Upper lobe of left lung (tissue), 4 donors: ENCODE results near the gene FAM193B.

Experiments used
- EP300 ChIP-seq, 4 donors: sonication (generic); formaldehyde crosslinking; IDR thresholded peaks; one replicate each; pipeline ENCODE4 v1.5.1; 2017; ENCODE audit warnings: antibody characterized with exemption in 4 of 4, control low read depth in 2 of 4
- POLR2AphosphoS5 ChIP-seq, 2 donors: sonication (generic); formaldehyde crosslinking; IDR thresholded peaks; one replicate each; pipeline ENCODE4 v1.5.1; 2017; ENCODE audit warnings: antibody characterized with exemption in 2 of 2
- TF ChIP-seq, protein P1 (sequence below), 6 experiments: fragments of 450-650 bp in 4 of 6; fragments of 200-600 bp in 2 of 6; sonication (generic) in 2 of 6; IDR thresholded peaks; one replicate each; pipeline ENCODE4 v1.5.1; 2016 to 2019; ENCODE audit warnings: antibody characterized with exemption in 6 of 6

DNA sequence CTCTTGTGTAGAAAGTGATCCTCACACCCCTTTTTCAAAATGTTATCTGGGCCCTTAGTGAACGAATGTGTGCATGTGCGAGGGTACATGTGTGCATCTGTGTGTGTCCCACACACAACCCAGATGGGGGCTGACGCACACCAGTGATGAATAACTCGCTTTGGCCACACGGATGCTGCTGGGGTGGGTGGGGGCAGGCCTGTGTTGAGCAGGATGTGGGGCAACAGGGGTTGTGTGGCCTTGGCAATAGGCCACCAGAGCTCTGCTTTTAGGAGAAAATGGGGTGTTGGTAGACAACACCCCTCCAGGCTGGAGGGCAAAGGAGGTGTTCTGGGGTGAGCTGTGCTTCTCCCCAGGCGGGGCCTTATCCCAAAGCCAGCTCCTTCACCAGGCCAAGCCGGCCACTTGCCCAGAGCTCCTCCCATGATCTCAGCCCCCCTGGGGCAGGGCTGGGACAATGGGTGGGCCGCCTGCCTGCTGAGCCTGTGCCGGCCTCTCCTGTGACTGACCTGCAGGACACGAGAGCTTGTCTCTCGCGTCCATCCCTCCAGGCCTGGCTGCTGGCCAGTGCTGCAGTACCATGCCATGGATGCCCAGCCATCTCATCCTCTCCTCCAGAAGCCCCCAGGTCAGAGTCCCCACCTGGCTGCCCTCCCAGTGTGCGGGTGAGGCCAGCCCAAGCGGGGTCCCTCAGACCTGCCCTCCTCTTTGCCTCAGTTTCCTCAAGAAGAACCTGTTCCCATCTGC, 82.6 kb downstream of the FAM193B start:
- TF ChIP-seq, protein P1, sequence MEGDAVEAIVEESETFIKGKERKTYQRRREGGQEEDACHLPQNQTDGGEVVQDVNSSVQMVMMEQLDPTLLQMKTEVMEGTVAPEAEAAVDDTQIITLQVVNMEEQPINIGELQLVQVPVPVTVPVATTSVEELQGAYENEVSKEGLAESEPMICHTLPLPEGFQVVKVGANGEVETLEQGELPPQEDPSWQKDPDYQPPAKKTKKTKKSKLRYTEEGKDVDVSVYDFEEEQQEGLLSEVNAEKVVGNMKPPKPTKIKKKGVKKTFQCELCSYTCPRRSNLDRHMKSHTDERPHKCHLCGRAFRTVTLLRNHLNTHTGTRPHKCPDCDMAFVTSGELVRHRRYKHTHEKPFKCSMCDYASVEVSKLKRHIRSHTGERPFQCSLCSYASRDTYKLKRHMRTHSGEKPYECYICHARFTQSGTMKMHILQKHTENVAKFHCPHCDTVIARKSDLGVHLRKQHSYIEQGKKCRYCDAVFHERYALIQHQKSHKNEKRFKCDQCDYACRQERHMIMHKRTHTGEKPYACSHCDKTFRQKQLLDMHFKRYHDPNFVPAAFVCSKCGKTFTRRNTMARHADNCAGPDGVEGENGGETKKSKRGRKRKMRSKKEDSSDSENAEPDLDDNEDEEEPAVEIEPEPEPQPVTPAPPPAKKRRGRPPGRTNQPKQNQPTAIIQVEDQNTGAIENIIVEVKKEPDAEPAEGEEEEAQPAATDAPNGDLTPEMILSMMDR (IDR thresholded peaks at IDR 0.05), result no peak
- no peak for TF ChIP-seq POLR2AphosphoS5 (IDR thresholded peaks at IDR 0.05)
- TF ChIP-seq EP300 (IDR thresholded peaks at IDR 0.05), result no peak
